HEK293T (cell line): ENCODE results near the gene SEPTIN12.

ENCODE experiments used
- ARNT ChIP-seq: fragments of 450-650 bp; IDR thresholded peaks from 2 replicates; pipeline ENCODE4 v1.6.1; 2017; ENCODE audit warnings: mild to moderate bottlenecking
- FOXA1 ChIP-seq: fragments of 450-650 bp; IDR thresholded peaks from 2 replicates; pipeline ENCODE4 v1.6.1; 2016; ENCODE audit warnings: mild to moderate bottlenecking
- FOXK2 ChIP-seq: fragments of 450-650 bp; IDR thresholded peaks from 2 replicates; pipeline ENCODE4 v1.6.1; 2016; ENCODE audit warnings: mild to moderate bottlenecking
- HDGF ChIP-seq: fragments of 450-650 bp; IDR thresholded peaks from 2 replicates; pipeline ENCODE4 v1.6.1; 2017; ENCODE audit warnings: antibody characterized with exemption, borderline replicate concordance
- LEF1 ChIP-seq: fragments of 450-650 bp; IDR thresholded peaks from 2 replicates; pipeline ENCODE4 v1.6.1; 2017; ENCODE audit warnings: mild to moderate bottlenecking, borderline replicate concordance
- SP1 ChIP-seq: fragments of 450-650 bp; IDR thresholded peaks from 2 replicates; pipeline ENCODE4 v1.6.1; 2017
- SUZ12 ChIP-seq: fragments of 450-650 bp; IDR thresholded peaks from 2 replicates; pipeline ENCODE4 v1.6.1; 2016; ENCODE audit warnings: mild to moderate bottlenecking
- TF ChIP-seq, protein P1 (sequence below): fragments of 450-650 bp; IDR thresholded peaks from 2 replicates; pipeline ENCODE4 v1.6.1; 2016

DNA sequence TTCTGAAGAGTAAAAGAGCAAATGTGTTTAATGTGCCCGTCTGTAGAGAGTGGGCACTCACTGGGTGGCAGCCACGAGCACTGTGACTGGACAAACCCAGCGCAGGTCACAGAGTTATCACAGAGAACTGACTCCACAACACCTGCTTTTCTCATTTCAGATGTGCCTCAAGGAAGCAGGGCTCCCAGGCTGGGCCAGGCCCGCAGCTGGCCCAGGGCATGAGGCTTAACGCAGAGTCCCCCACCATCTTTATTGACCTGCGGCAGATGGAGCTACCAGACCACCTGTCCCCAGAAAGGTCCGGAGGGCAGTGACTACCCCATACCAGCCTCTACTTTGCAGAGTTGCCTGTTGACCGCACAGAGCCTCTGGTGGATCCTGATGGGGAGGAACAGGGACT lies 41.9 kb downstream of the SEPTIN12 start:
- TF ChIP-seq SP1 (no peak), HDGF (no peak), ARNT (no peak), SUZ12 (no peak), FOXA1 (no peak), LEF1 (no peak), FOXK2 (no peak)
- TF ChIP-seq, protein P1, sequence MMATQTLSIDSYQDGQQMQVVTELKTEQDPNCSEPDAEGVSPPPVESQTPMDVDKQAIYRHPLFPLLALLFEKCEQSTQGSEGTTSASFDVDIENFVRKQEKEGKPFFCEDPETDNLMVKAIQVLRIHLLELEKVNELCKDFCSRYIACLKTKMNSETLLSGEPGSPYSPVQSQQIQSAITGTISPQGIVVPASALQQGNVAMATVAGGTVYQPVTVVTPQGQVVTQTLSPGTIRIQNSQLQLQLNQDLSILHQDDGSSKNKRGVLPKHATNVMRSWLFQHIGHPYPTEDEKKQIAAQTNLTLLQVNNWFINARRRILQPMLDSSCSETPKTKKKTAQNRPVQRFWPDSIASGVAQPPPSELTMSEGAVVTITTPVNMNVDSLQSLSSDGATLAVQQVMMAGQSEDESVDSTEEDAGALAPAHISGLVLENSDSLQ = no peak
